ENCODE measurements around the gene PDE7B. TPM values are rescaled to one million over a fixed set of nuclear protein-coding genes. Genes with fewer than 3 reads are reported as not detected.

The PDE7B gene
- total and polyA plus RNA-seq, 4 donors = 0.75 to 5.2 (median 1.3) TPM

DNA sequence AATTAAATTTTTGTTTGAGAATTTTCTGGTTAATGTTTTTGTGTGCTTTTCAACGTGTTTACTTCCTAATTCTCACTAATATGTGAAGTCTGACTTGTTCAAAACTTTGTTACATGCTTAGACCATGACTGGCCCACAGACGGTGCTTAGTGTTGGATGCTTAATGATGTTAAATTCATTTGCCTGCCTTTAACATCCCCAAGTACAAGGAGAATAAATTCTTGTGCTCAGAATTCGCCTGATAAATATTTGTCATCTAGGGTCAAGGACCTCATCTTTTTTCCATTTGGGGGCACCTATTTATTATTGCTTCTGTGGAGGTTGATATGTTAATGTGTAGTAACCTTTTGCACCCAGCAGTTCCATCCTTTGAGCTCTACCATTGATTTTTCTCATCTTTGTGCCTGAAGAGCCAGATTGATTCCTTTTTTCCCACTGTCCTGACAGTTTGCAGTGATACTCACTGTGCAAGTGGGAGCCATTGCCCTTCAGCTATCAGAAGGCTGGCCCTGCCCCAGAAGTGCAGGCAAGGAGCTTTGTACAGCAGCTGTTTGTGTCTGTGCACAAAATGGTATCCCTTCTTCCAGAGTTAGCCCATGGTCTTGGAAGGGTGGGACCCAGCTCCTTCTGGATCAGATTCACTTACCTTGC is 170.8 kb downstream of the PDE7B start:
- no peak overlapping the region for H3K9ac ChIP-seq (ENCODE audit: low read depth in 1 of 2, low read length in 2 of 2)
- no peak overlapping the region for H3K4me3 ChIP-seq (ENCODE audit: low read depth in 1 of 3, low read length in 3 of 3)
- no peaks in the 10 kb centered on the region for H3K4me1 ChIP-seq (ENCODE audit: control insufficient read depth in 4 of 4, insufficient read depth in 4 of 4, low read length in 3 of 4)
- no peaks in the 10 kb centered on the region for H3K27me3 ChIP-seq (ENCODE audit: control insufficient read depth in 4 of 4, insufficient read depth in 4 of 4, low read length in 3 of 4)
- H3K36me3 ChIP-seq (ENCODE audit: control insufficient read depth in 4 of 4, insufficient read depth in 3 of 4, low read depth in 1 of 4, low read length in 3 of 4) = no peaks in the 10 kb centered on the region
- no peak for DNase-seq (ENCODE audit: low spot score)
- H3K9me3 ChIP-seq (ENCODE audit: control insufficient read depth in 4 of 4, low read length in 3 of 4) = no peaks in the 10 kb centered on the region
- H3K27ac ChIP-seq (ENCODE audit: low read depth in 1 of 2, low read length in 2 of 2) = no peak overlapping the region
- no peak for TF ChIP-seq GABPA (IDR thresholded peaks at IDR 0.05 in 1 of 2, conservative IDR thresholded peaks at IDR 0.05 in 1 of 2)
- TF ChIP-seq HNF4A (conservative IDR thresholded peaks at IDR 0.05) = no peak
- 65% methylated on average over 3 of the region's 3 CpGs for WGBS

DNA sequence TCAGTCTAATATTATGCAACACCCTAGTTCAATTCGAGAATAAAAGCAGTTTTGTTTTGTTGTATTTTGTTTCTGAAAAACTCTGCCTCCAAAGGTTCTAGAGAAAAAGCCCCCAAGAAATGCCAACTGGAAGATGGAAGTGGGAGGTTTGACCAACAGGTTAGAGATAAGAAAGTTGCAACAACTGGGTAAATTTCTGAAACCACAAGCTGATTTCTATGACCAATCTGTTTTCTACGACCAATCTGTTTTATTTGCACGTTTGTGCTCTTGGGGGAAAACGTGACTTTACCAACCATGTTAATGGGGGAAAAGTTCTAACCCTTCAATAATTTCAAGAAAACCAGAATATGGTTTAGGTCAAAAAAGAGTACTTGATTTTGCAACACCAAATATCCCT is 173.2 kb downstream of the PDE7B start:
- Histone ChIP-seq H3K9me3 (ENCODE audit: control insufficient read depth in 4 of 4, low read length in 3 of 4) (no peaks in the 10 kb centered on the region), H3K9ac (ENCODE audit: low read depth in 1 of 2, low read length in 2 of 2) (no peak overlapping the region), H3K4me3 (ENCODE audit: low read depth in 1 of 3, low read length in 3 of 3) (no peak overlapping the region), H3K27ac (ENCODE audit: low read depth in 1 of 2, low read length in 2 of 2) (no peak overlapping the region), H3K36me3 (ENCODE audit: control insufficient read depth in 4 of 4, insufficient read depth in 3 of 4, low read depth in 1 of 4, low read length in 3 of 4) (no peaks in the 10 kb centered on the region), H3K4me1 (ENCODE audit: control insufficient read depth in 4 of 4, insufficient read depth in 4 of 4, low read length in 3 of 4) (no peaks in the 10 kb centered on the region), H3K27me3 (ENCODE audit: control insufficient read depth in 4 of 4, insufficient read depth in 4 of 4, low read length in 3 of 4) (no peaks in the 10 kb centered on the region)
- DNase-seq (ENCODE audit: low spot score) = no peak
- WGBS = 80% methylated on average over 4 of the region's 4 CpGs
- TF ChIP-seq HNF4G (IDR thresholded peaks at IDR 0.05) (no peak), RAD21 (IDR thresholded peaks at IDR 0.05) (no peak), NR2F2 (IDR thresholded peaks at IDR 0.05) (no peak), YY1 (IDR thresholded peaks at IDR 0.05) (no peak), FOXA2 (IDR thresholded peaks at IDR 0.05) (no peak), SP1 (IDR thresholded peaks at IDR 0.05) (no peak), HNF4A (conservative IDR thresholded peaks at IDR 0.05) (no peak)
- TF ChIP-seq, protein P1, sequence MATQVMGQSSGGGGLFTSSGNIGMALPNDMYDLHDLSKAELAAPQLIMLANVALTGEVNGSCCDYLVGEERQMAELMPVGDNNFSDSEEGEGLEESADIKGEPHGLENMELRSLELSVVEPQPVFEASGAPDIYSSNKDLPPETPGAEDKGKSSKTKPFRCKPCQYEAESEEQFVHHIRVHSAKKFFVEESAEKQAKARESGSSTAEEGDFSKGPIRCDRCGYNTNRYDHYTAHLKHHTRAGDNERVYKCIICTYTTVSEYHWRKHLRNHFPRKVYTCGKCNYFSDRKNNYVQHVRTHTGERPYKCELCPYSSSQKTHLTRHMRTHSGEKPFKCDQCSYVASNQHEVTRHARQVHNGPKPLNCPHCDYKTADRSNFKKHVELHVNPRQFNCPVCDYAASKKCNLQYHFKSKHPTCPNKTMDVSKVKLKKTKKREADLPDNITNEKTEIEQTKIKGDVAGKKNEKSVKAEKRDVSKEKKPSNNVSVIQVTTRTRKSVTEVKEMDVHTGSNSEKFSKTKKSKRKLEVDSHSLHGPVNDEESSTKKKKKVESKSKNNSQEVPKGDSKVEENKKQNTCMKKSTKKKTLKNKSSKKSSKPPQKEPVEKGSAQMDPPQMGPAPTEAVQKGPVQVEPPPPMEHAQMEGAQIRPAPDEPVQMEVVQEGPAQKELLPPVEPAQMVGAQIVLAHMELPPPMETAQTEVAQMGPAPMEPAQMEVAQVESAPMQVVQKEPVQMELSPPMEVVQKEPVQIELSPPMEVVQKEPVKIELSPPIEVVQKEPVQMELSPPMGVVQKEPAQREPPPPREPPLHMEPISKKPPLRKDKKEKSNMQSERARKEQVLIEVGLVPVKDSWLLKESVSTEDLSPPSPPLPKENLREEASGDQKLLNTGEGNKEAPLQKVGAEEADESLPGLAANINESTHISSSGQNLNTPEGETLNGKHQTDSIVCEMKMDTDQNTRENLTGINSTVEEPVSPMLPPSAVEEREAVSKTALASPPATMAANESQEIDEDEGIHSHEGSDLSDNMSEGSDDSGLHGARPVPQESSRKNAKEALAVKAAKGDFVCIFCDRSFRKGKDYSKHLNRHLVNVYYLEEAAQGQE (IDR thresholded peaks at IDR 0.05) = no peak
- TF ChIP-seq, protein P2, sequence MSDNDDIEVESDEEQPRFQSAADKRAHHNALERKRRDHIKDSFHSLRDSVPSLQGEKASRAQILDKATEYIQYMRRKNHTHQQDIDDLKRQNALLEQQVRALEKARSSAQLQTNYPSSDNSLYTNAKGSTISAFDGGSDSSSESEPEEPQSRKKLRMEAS (IDR thresholded peaks at IDR 0.05) = no peak
- TF ChIP-seq, protein P3, sequence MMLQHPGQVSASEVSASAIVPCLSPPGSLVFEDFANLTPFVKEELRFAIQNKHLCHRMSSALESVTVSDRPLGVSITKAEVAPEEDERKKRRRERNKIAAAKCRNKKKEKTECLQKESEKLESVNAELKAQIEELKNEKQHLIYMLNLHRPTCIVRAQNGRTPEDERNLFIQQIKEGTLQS (IDR thresholded peaks at IDR 0.05) = no peak
- TF ChIP-seq, protein P4, sequence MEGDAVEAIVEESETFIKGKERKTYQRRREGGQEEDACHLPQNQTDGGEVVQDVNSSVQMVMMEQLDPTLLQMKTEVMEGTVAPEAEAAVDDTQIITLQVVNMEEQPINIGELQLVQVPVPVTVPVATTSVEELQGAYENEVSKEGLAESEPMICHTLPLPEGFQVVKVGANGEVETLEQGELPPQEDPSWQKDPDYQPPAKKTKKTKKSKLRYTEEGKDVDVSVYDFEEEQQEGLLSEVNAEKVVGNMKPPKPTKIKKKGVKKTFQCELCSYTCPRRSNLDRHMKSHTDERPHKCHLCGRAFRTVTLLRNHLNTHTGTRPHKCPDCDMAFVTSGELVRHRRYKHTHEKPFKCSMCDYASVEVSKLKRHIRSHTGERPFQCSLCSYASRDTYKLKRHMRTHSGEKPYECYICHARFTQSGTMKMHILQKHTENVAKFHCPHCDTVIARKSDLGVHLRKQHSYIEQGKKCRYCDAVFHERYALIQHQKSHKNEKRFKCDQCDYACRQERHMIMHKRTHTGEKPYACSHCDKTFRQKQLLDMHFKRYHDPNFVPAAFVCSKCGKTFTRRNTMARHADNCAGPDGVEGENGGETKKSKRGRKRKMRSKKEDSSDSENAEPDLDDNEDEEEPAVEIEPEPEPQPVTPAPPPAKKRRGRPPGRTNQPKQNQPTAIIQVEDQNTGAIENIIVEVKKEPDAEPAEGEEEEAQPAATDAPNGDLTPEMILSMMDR (IDR thresholded peaks at IDR 0.05; ENCODE audit: low read depth, low read length, missing input control) = no peak

DNA sequence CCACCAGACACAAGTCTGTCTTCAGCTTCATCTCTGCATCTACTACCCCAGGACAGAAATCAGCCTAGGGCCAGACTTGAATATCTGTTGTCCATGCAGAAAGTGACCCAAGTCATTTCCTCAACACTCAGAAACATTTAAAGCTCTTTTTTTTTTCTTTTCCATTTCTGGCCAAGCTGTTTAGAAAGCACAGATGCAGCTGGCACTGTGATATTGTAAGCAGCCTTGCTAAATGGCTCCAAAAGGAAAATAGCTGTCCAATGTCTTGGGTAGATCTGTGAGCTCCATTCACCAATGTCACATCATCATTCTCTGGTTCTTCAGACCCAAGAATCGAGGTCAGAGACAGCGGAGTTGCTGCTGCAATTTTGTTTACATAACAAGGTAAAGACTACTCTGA is 174.2 kb downstream of the PDE7B start:
- Histone ChIP-seq H3K27me3 (ENCODE audit: control insufficient read depth in 4 of 4, insufficient read depth in 4 of 4, low read length in 3 of 4) (no peaks in the 10 kb centered on the region), H3K4me1 (ENCODE audit: control insufficient read depth in 4 of 4, insufficient read depth in 4 of 4, low read length in 3 of 4) (no peaks in the 10 kb centered on the region), H3K36me3 (ENCODE audit: control insufficient read depth in 4 of 4, insufficient read depth in 3 of 4, low read depth in 1 of 4, low read length in 3 of 4) (no peaks in the 10 kb centered on the region), H3K9me3 (ENCODE audit: control insufficient read depth in 4 of 4, low read length in 3 of 4) (no peaks in the 10 kb centered on the region), H3K9ac (ENCODE audit: low read depth in 1 of 2, low read length in 2 of 2) (no peak overlapping the region), H3K4me3 (ENCODE audit: low read depth in 1 of 3, low read length in 3 of 3) (no peak overlapping the region), H3K27ac (ENCODE audit: low read depth in 1 of 2, low read length in 2 of 2) (no peak overlapping the region)
- WGBS = 60% methylated on average over 2 of the region's 2 CpGs
- DNase-seq (ENCODE audit: low spot score) = no peak
- TF ChIP-seq YY1 (IDR thresholded peaks at IDR 0.05) (no peak), NR2F2 (IDR thresholded peaks at IDR 0.05) (no peak), EGR1 (IDR thresholded peaks at IDR 0.05; ENCODE audit: low read depth in 2 of 2) (no peak), RXRA (IDR thresholded peaks at IDR 0.05) (no peak), RAD21 (IDR thresholded peaks at IDR 0.05) (no peak)
- TF ChIP-seq, protein P1 (IDR thresholded peaks at IDR 0.05) = no peak
- TF ChIP-seq, protein P4 (IDR thresholded peaks at IDR 0.05; ENCODE audit: low read depth, low read length, missing input control) = no peak
- TF ChIP-seq, protein P3 (IDR thresholded peaks at IDR 0.05) = no peak
